Measurements from ENCODE around the gene RPLP2. TPM values are rescaled to one million over a fixed set of nuclear protein-coding genes. Genes with fewer than 3 reads are reported as not detected.

Gene RPLP2
- total and polyA plus RNA-seq, 9 donors = 1,485 to 2,136 (median 1,808) TPM

DNA sequence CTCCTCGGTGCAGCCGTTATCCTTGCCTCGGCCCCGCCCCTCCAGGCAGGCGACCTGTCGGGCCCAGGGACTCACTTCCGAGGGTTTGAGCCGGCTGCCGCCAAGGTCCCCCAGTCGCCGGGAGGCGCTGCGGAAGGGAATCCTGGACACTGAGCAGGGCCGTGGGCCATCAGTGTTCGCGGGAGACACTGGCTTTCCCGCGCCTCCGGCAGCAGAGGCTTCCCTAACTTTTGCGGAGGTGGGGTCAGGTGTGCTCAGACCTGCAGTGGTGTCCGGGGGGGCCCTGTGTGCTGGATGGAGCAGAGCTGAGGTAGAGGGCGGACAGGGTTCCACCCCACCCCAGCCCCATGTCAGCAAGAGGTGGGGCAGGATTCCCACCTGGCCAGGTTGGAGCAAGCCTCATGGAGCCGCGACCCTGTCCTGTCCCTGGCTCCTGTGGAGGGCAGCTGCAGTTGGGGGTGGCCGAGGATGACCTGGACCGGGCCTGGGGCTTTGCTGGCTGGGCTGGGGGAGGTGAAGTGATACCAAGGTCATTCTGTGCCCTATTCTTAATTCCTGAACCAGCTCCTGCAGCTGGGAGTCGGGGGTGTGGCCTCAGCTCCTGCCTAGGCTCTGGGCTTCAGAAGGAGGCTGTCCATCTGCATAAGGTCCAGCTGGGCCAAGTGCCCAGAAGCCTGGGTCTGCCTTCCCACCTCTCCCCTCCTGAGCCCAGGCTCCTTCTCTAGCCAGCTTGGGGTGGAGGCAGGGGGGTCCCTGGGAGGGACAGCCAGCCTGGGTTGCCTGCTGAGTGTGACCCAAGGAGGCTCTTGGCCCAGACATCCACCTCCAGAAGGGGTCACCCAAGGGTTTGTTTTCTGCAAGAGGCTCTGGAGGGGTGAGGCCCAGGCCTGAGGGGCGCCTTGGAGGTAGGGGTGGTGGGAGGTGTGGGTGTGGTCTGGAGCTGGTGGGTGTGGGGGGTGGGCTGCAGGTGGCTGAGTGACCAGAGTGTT lies 41.3 kb downstream of the RPLP2 start:
- WGBS (ENCODE audit: insufficient coverage) = 27% methylated on average over 26 of the region's 28 CpGs
- Histone ChIP-seq H3K36me3 (ENCODE audit: control insufficient read depth, insufficient read depth, low read length) (peaks cover 2% of the 10 kb centered on the region), H3K27ac (ENCODE audit: low read length) (no peak overlapping the region), H3K4me3 (ENCODE audit: low read length) (peak overlapping the region; percentile 34), H3K9me3 (replicated peaks; ENCODE audit: control insufficient read depth, low read depth, low read length) (no peaks in the 10 kb centered on the region), H3K4me1 (ENCODE audit: control insufficient read depth, insufficient read depth, low read length) (peaks cover 58% of the 10 kb centered on the region), H3K27me3 (ENCODE audit: control insufficient read depth, insufficient read depth, low read length) (peaks cover 21% of the 10 kb centered on the region)
- DNase-seq = no peak

DNA sequence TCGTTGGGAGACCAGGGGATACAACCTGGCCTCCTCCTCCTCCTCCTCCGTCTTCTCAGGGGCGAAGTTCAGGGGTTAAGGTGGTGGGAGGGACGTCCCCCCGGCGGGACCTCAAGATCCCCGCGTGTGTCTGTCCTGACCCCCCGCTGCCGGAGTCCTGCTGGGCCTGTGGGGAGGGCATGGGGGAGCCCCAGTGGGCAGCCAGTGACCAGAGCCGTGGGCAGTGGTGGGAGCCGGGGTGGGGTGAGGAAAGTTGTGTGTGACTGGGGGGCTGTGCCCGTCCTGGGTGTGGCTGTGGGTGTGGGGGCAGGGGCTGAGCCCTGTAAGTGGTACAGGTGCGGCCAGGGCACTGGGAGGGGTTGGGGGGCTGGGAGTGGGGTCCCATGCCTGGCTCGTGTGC lies 43.0 kb downstream of the RPLP2 start:
- Histone ChIP-seq H3K27ac (ENCODE audit: low read length) (no peak overlapping the region), H3K4me3 (ENCODE audit: low read length) (no peak overlapping the region), H3K9me3 (replicated peaks; ENCODE audit: control insufficient read depth, low read depth, low read length) (no peaks in the 10 kb centered on the region), H3K4me1 (ENCODE audit: control insufficient read depth, insufficient read depth, low read length) (peaks cover 68% of the 10 kb centered on the region), H3K27me3 (ENCODE audit: control insufficient read depth, insufficient read depth, low read length) (peaks cover 21% of the 10 kb centered on the region), H3K36me3 (ENCODE audit: control insufficient read depth, insufficient read depth, low read length) (peaks cover 2% of the 10 kb centered on the region)
- 71% methylated on average over 8 of the region's 15 CpGs for WGBS (ENCODE audit: insufficient coverage)
- no peak for DNase-seq

DNA sequence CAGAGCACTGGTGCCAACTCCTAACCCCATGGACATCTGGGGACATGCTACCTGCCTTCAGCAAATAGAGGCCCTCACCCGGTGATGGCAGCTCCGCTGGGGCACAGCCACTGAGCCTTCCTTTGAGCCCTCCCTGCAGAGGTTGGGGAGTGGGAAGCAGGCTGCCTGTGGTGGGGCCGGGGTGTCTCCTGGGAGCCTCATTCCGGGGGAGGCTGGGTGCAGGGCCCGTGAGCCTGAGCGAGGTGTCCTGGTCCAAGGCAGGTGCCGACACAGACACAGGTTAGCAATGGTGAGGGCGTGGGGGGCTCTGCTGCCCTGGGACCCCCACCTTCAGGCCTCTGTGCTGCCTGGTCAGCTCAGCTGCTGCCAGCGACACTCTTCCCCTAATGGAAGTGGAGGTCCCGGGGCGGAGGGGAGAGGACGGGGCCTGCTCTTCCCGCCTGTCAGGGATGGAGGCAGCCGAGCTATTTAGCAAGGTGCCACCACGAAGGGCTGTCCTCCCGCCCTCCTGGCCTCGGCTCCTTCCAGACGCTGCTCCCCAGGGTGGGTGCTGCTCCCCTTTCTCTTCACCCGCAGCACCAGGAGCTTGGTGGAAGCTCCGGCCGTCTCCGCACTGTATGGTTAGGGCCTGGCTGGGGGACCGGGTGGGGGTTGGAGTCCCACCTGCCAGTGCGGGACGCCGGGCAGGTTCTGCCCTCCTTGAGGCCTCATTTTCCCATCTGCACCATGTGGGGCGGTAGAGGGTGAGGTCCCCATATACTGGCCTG lies 44.1 kb downstream of the RPLP2 start:
- H3K27ac ChIP-seq (ENCODE audit: low read length) = no peak overlapping the region
- H3K9me3 ChIP-seq (replicated peaks; ENCODE audit: control insufficient read depth, low read depth, low read length) = no peaks in the 10 kb centered on the region
- peaks cover 16% of the 10 kb centered on the region for H3K27me3 ChIP-seq (ENCODE audit: control insufficient read depth, insufficient read depth, low read length)
- DNase-seq = no peak
- peaks cover 63% of the 10 kb centered on the region for H3K4me1 ChIP-seq (ENCODE audit: control insufficient read depth, insufficient read depth, low read length)
- 77% methylated on average over 17 of the region's 27 CpGs for WGBS (ENCODE audit: insufficient coverage)
- H3K36me3 ChIP-seq (ENCODE audit: control insufficient read depth, insufficient read depth, low read length) = peaks cover 2% of the 10 kb centered on the region
- no peak overlapping the region for H3K4me3 ChIP-seq (ENCODE audit: low read length)

DNA sequence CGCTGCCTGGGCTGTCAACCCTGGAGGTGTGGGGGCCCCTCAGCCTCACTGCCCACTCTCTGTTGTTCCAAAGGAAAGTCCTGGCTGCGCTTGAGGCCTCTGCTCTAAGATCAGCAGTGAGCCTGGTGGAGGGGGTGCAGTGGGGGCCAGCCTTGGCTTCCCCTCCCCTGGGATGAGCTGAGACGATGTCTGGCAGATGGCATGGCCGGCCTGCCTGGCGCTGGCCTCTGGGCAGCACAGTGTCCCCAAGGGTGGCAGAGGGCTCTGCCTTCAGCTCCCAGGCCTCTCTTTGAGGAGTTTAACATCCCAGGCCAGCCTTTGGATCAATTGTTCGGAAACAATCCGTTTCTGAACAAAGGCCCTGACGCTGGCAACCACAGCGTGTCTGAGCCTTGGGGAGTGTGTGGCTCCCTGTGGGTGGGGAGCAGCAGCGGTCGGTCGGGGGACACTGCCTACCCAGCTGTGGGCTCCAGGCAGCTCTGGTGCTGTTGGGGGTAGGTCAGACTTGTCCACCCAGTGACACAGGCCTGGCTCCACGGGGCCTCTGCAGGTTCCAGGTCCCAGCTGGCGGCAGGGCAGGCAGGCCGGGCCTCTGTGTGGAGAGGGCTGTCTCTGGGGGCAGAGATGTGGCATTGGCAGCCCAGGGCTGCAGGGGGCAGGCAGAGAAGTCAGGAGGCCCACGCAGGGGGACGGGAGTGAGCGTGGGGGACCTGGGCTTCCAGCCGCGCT lies 45.0 kb downstream of the RPLP2 start:
- H3K4me1 ChIP-seq (ENCODE audit: control insufficient read depth, insufficient read depth, low read length) = peaks cover 66% of the 10 kb centered on the region
- 55% methylated on average over 17 of the region's 20 CpGs for WGBS (ENCODE audit: insufficient coverage)
- DNase-seq = no peak
- H3K36me3 ChIP-seq (ENCODE audit: control insufficient read depth, insufficient read depth, low read length) = peaks cover 2% of the 10 kb centered on the region
- H3K4me3 ChIP-seq (ENCODE audit: low read length) = no peak overlapping the region
- no peak overlapping the region for H3K27ac ChIP-seq (ENCODE audit: low read length)
- peaks cover 11% of the 10 kb centered on the region for H3K27me3 ChIP-seq (ENCODE audit: control insufficient read depth, insufficient read depth, low read length)
- H3K9me3 ChIP-seq (replicated peaks; ENCODE audit: control insufficient read depth, low read depth, low read length) = no peaks in the 10 kb centered on the region

DNA sequence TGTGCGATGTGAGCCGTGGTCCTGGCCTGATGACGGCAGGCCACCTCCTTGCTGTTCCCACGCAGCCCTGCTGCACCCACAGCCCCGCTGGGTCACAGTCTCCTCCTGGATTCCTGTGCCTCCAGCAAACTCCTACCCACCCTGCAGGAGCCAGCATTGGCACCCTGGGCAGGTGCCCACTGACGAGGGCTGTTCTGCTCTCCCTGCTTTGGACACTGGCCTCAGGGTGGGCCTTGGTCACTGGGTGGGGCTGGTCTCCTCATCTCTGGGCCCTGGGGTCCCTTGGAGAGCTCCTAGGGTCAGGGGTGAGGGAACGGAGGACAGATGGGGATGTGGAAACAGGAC lies 45.5 kb downstream of the RPLP2 start:
- WGBS (ENCODE audit: insufficient coverage) = 67% methylated on average over 6 of the region's 7 CpGs
- Histone ChIP-seq H3K9me3 (replicated peaks; ENCODE audit: control insufficient read depth, low read depth, low read length) (no peaks in the 10 kb centered on the region), H3K27me3 (ENCODE audit: control insufficient read depth, insufficient read depth, low read length) (peaks cover 8% of the 10 kb centered on the region), H3K4me3 (ENCODE audit: low read length) (no peak overlapping the region), H3K27ac (ENCODE audit: low read length) (no peak overlapping the region), H3K36me3 (ENCODE audit: control insufficient read depth, insufficient read depth, low read length) (peaks cover 2% of the 10 kb centered on the region), H3K4me1 (ENCODE audit: control insufficient read depth, insufficient read depth, low read length) (peaks cover 68% of the 10 kb centered on the region)
- DNase-seq = no peak

DNA sequence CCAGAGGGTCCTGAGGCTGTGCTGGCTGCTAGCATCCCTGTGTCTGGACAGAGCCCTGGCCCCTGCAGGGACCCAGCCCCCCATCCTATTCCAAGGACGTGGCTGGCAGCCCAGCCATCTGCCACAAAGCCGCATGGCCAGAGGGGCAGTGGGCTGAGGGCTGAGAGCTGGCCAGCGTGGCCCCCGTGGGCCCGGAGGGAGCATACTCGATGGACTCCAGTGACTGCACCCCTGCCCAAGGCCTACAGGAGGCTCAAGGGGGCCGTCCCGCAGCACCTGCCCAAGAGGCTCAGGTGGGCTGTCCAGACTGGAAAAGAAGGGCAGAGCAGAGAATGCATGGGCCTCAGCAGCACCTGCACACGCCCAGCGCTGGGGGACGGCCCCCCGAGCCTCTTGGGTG lies 46.0 kb downstream of the RPLP2 start:
- 71% methylated on average over 12 of the region's 12 CpGs for WGBS (ENCODE audit: insufficient coverage)
- Histone ChIP-seq H3K27ac (ENCODE audit: low read length) (no peak overlapping the region), H3K9me3 (replicated peaks; ENCODE audit: control insufficient read depth, low read depth, low read length) (no peaks in the 10 kb centered on the region), H3K27me3 (ENCODE audit: control insufficient read depth, insufficient read depth, low read length) (peaks cover 3% of the 10 kb centered on the region), H3K4me1 (ENCODE audit: control insufficient read depth, insufficient read depth, low read length) (peaks cover 67% of the 10 kb centered on the region), H3K36me3 (ENCODE audit: control insufficient read depth, insufficient read depth, low read length) (peaks cover 2% of the 10 kb centered on the region), H3K4me3 (ENCODE audit: low read length) (no peak overlapping the region)
- no peak for DNase-seq

DNA sequence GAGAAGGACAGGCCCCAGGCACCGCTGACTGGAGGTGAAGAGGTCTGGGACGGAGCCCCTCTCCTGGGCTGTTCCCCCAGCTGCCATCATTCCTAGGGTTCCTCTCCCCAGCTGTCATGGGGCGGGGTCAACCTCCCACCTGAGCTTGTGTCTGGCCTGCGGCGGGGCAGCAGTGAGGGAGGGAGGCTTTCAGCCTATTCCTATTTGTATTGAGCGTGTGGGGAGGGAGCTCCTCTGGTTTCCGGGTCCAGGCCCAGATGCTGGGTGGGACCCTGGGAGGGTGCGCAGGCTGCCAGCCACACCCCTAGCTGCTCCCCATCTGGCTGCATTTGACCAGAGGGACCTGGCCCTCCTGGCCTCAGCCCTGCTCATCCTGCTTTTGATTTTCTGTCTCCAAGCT lies 46.6 kb downstream of the RPLP2 start:
- peaks cover 2% of the 10 kb centered on the region for H3K36me3 ChIP-seq (ENCODE audit: control insufficient read depth, insufficient read depth, low read length)
- H3K4me3 ChIP-seq (ENCODE audit: low read length) = no peak overlapping the region
- H3K9me3 ChIP-seq (replicated peaks; ENCODE audit: control insufficient read depth, low read depth, low read length) = no peaks in the 10 kb centered on the region
- no peak for DNase-seq
- no peaks in the 10 kb centered on the region for H3K27me3 ChIP-seq (ENCODE audit: control insufficient read depth, insufficient read depth, low read length)
- 31% methylated on average over 2 of the region's 8 CpGs for WGBS (ENCODE audit: insufficient coverage)
- H3K4me1 ChIP-seq (ENCODE audit: control insufficient read depth, insufficient read depth, low read length) = peaks cover 61% of the 10 kb centered on the region
- H3K27ac ChIP-seq (ENCODE audit: low read length) = no peak overlapping the region

DNA sequence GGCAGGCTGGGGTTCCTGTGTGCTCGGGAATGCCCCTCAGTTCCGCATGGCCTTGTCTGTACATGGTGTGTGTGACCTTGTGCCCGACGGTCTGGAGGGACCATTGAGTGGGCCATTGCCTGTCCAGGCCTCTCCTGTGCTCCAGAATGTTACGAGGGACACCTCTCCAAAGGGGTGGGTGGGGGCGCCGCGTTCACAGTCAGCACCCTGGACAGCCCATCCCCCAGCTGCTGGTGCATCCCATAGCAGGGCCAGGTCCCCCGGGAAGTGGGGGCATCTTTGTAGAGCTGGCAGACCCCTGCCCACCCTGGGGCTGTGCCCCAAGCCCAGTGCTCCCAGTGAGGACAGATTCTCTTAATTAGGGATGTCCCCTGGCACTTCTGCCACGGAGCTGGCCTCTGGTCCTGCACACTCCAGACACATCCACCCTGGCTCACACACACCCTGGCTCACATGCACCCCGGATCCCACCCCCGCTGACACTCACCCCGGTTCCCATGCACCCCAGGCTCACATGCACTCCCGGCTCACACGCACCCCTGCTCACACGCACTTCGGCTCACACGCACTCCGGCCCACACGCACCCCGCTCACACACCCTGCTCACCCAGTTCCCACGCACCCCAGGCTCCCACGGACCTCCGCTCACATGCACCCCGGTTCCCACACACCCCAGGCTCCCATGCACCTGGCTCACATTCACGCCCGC lies 48.4 kb downstream of the RPLP2 start:
- H3K36me3 ChIP-seq (ENCODE audit: control insufficient read depth, insufficient read depth, low read length) = peaks cover 3% of the 10 kb centered on the region
- H3K4me3 ChIP-seq (ENCODE audit: low read length) = no peak overlapping the region
- no peaks in the 10 kb centered on the region for H3K27me3 ChIP-seq (ENCODE audit: control insufficient read depth, insufficient read depth, low read length)
- DNase-seq = no peak
- H3K9me3 ChIP-seq (replicated peaks; ENCODE audit: control insufficient read depth, low read depth, low read length) = no peaks in the 10 kb centered on the region
- H3K4me1 ChIP-seq (ENCODE audit: control insufficient read depth, insufficient read depth, low read length) = peaks cover 70% of the 10 kb centered on the region
- WGBS (ENCODE audit: insufficient coverage) = 78% methylated on average over 25 of the region's 27 CpGs
- H3K27ac ChIP-seq (ENCODE audit: low read length) = no peak overlapping the region

DNA sequence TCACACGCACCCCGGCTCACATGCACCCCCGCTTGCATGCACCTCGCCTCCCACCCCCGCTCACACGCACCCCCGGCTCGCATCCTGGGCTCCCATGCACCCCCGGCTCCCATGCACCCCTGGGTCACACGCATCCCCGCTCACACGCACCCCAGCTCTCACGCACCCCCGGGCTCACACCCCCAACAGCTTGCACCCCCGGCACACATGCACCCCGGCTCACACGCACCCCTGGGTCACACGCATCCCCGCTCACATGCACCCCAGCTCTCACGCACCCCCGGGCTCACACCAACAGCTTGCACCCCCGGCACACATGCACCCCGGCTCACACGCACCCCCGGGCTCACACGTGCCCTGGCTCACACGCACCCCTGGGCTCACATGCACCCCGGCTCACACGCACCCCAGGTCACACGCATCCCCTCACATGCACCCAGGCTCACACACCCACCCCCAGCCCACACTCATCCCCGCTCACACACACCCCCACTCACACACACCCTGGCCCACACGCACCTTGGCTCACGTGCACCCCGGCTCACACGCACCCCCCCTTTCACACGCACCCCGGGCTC lies 49.1 kb downstream of the RPLP2 start:
- Histone ChIP-seq H3K36me3 (ENCODE audit: control insufficient read depth, insufficient read depth, low read length) (peaks cover 4% of the 10 kb centered on the region), H3K27me3 (ENCODE audit: control insufficient read depth, insufficient read depth, low read length) (no peaks in the 10 kb centered on the region), H3K4me3 (ENCODE audit: low read length) (no peak overlapping the region), H3K4me1 (ENCODE audit: control insufficient read depth, insufficient read depth, low read length) (peaks cover 67% of the 10 kb centered on the region), H3K27ac (ENCODE audit: low read length) (no peak overlapping the region), H3K9me3 (replicated peaks; ENCODE audit: control insufficient read depth, low read depth, low read length) (no peaks in the 10 kb centered on the region)
- 89% methylated on average over 30 of the region's 37 CpGs for WGBS (ENCODE audit: insufficient coverage)
- DNase-seq = no peak

All from muscle of leg (tissue), 11 donors.